Astrocyte (in vitro differentiated cells and primary cell): ENCODE results near the gene TAGLN3.

Source experiments
- CTCF ChIP-seq: IDR thresholded peaks from 2 replicates; pipeline ENCODE4 v1.5.1; 2011; ENCODE audit warnings: low read depth, mild to moderate bottlenecking, inconsistent platforms, low read length, moderate library complexity; ENCODE audit not compliant: insufficient read depth
- EZH2 ChIP-seq: IDR thresholded peaks from 2 replicates; pipeline ENCODE4 v1.6.1; 2012; ENCODE audit warnings: mild to moderate bottlenecking, low read length, inconsistent platforms; ENCODE audit not compliant: insufficient read depth

- TF ChIP-seq CTCF (no peak), EZH2 (no peak)
These were observed 40.1 kb downstream of the TAGLN3 start for GRCh38 chr3:112038863-112039262.
